Activated B cell treated with CpG ODN at 0.5 μM for 24 hours (primary cell): ENCODE measurements around the gene SLC16A3. TPM values are rescaled to one million over a fixed set of nuclear protein-coding genes. Genes with fewer than 3 reads are reported as not detected.

Experiments
- ATAC-seq: fragments of 200-7000 bp; cut with Tn5 transposase; one replicate; pipeline ENCODE4 v1.10.0; 2021; ENCODE audit warnings: low read depth, mild to moderate bottlenecking, moderate library complexity
- CTCF ChIA-PET: fragments of 350-600 bp; sonication (Branson Sonifier 250); formaldehyde crosslinking; loops from one replicate; lab custom pipeline; 2021; ENCODE audit warnings: antibody characterized with exemption; lab: Charles Lee
- POLR2A ChIA-PET: fragments of 350-600 bp; sonication (Branson Sonifier 250); formaldehyde crosslinking; loops from one replicate; lab custom pipeline; 2021; ENCODE audit warnings: antibody characterized with exemption; lab: Charles Lee
- DNase-seq: peaks from one replicate; pipeline ENCODE4 v3.0.0; 2022
- H3K27ac Mint-ChIP-seq: one replicate; pipeline ENCODE4 v1.8.0; 2020; ENCODE audit warnings: mixed read lengths
- H3K27me3 Mint-ChIP-seq: one replicate; pipeline ENCODE4 v1.8.0; 2021; ENCODE audit warnings: mixed read lengths
- H3K36me3 Mint-ChIP-seq: one replicate; pipeline ENCODE4 v1.8.0; 2021; ENCODE audit warnings: low read depth, mixed read lengths
- H3K4me1 Mint-ChIP-seq: one replicate; pipeline ENCODE4 v1.8.0; 2021; ENCODE audit warnings: mixed read lengths
- H3K4me3 Mint-ChIP-seq: one replicate; pipeline ENCODE4 v1.8.0; 2020; ENCODE audit warnings: mild to moderate bottlenecking, mixed read lengths
- H3K9me3 Mint-ChIP-seq: one replicate; pipeline ENCODE4 v1.8.0; 2020; ENCODE audit warnings: mixed read lengths
- CTCF ChIP-seq: fragments of 200-600 bp; IDR thresholded peaks from one replicate; pipeline ENCODE4 v1.8.0; 2022; ENCODE audit warnings: antibody characterized with exemption, mild to moderate bottlenecking
- intact Hi-C: fragments of 100-400 bp; cut with micrococcal nuclease; formaldehyde crosslinking; loops from one replicate; pipeline ENCODE4 v1.15.1; 2024
- total RNA-seq: library from RNA; stranded (reverse); gene quantifications from 2 replicates; pipeline ENCODE4 v1.2.3, GENCODE V29; 2022

SLC16A3 gene
- total RNA-seq, 1 donor from 2014 or later, result 24.6 TPM

GRCh38 chr17:82234211-82235055, 5.6 kb downstream of the SLC16A3 start:
- Mint-ChIP-seq H3K27me3 (no peaks in the 10 kb centered on the region), H3K4me3 (no peak overlapping the region), H3K9me3 (no peaks in the 10 kb centered on the region), H3K27ac (no peak overlapping the region), H3K36me3 (peaks cover 9% of the 10 kb centered on the region), H3K4me1 (peaks cover 52% of the 10 kb centered on the region)
- ATAC-seq (no peak), DNase-seq (no peak)
- ChIA-PET POLR2A (interaction anchor here (0.6 to 1.8 kb wide), 4 partner anchors 14 to 214 kb away, joined by 4 to 8 read pairs (median 4); no protein-coding TSS in a partner anchor), CTCF (interaction anchor here (2.0 to 3.4 kb wide), 4 partner anchors 28 to 88 kb away, joined by 8 to 17 read pairs (median 12); no protein-coding TSS in a partner anchor)
- intact Hi-C loops, result loop anchor here (5.0 to 10.0 kb wide), 2 partner anchors 38 to 320 kb away; partner anchors contain the start of gene CSNK1D
- no peak for TF ChIP-seq CTCF

- Mint-ChIP-seq H3K27ac (no peak overlapping the region), H3K4me1 (peaks cover 49% of the 10 kb centered on the region), H3K9me3 (no peaks in the 10 kb centered on the region), H3K27me3 (no peaks in the 10 kb centered on the region), H3K36me3 (peaks cover 9% of the 10 kb centered on the region), H3K4me3 (no peak overlapping the region)
- ChIA-PET POLR2A (interaction anchor here (0.6 to 1.8 kb wide), 10 partner anchors 15 to 214 kb away, joined by 3 to 7 read pairs (median 4); partner anchors contain the start of genes CENPX and LRRC45), CTCF (interaction anchor here (0.7 to 3.4 kb wide), 7 partner anchors 29 to 87 kb away, joined by 4 to 17 read pairs (median 8); no protein-coding TSS in a partner anchor)
- DNase-seq, result no peak
- intact Hi-C loops, result loop anchor here (5.0 to 10.0 kb wide), 2 partner anchors 37 to 320 kb away; partner anchors contain the start of gene CSNK1D
- no peak for ATAC-seq
- TF ChIP-seq CTCF, result no peak
These were observed 6.4 kb downstream of the SLC16A3 start for GRCh38 chr17:82235056-82235774.

- TF ChIP-seq CTCF, result no peak
- Mint-ChIP-seq H3K9me3 (no peaks in the 10 kb centered on the region), H3K4me1 (peaks cover 50% of the 10 kb centered on the region), H3K27ac (no peak overlapping the region), H3K27me3 (no peaks in the 10 kb centered on the region), H3K36me3 (peaks cover 13% of the 10 kb centered on the region), H3K4me3 (no peak overlapping the region)
- intact Hi-C loops, result loop anchor here (1.0 to 10.0 kb wide), 3 partner anchors 37 to 319 kb away; partner anchors contain the start of gene CSNK1D
- POLR2A ChIA-PET, result interaction anchor here (0.6 to 1.7 kb wide), 11 partner anchors 10 to 213 kb away, joined by 3 to 7 read pairs (median 4); partner anchors contain the start of genes CENPX and LRRC45
- ATAC-seq (no peak), DNase-seq (no peak)
- CTCF ChIA-PET, result interaction anchor here (0.7 to 3.4 kb wide), 9 partner anchors 29 to 115 kb away, joined by 3 to 17 read pairs (median 7); no protein-coding TSS in a partner anchor
These were observed 6.9 kb downstream of the SLC16A3 start for GRCh38 chr17:82235775-82236141.

- intact Hi-C loops, result loop anchor here (1.0 to 10.0 kb wide), 3 partner anchors 36 to 318 kb away; partner anchors contain the start of gene CSNK1D
- peaks cover 53% of the 10 kb centered on the region for H3K4me1 Mint-ChIP-seq
- H3K27ac Mint-ChIP-seq, result no peak overlapping the region
- H3K9me3 Mint-ChIP-seq, result no peaks in the 10 kb centered on the region
- POLR2A ChIA-PET, result interaction anchor here (0.6 to 1.8 kb wide), 12 partner anchors 8 to 213 kb away, joined by 3 to 7 read pairs (median 4); partner anchors contain the start of genes CENPX, LRRC45 and SLC16A3
- no peak for TF ChIP-seq CTCF
- CTCF ChIA-PET, result interaction anchor here (0.7 to 3.4 kb wide), 10 partner anchors 30 to 114 kb away, joined by 3 to 17 read pairs (median 6); no protein-coding TSS in a partner anchor
- peaks cover 13% of the 10 kb centered on the region for H3K36me3 Mint-ChIP-seq
- peak; percentile 64 for ATAC-seq
- H3K4me3 Mint-ChIP-seq, result no peak overlapping the region
- H3K27me3 Mint-ChIP-seq, result no peaks in the 10 kb centered on the region
- DNase-seq, result peak; percentile 58
These were observed 7.5 kb downstream of the SLC16A3 start for GRCh38 chr17:82236142-82236971.
